HG03064 (cell line): ENCODE data around the gene SERTM2.

Experiments used
- ATAC-seq: cut with Tn5 transposase; IDR thresholded peaks from one replicate; pipeline ENCODE4 v1.9.1; 2021; ENCODE audit warnings: low read depth; ENCODE audit not compliant: unreplicated experiment

The SERTM2 gene

DNA sequence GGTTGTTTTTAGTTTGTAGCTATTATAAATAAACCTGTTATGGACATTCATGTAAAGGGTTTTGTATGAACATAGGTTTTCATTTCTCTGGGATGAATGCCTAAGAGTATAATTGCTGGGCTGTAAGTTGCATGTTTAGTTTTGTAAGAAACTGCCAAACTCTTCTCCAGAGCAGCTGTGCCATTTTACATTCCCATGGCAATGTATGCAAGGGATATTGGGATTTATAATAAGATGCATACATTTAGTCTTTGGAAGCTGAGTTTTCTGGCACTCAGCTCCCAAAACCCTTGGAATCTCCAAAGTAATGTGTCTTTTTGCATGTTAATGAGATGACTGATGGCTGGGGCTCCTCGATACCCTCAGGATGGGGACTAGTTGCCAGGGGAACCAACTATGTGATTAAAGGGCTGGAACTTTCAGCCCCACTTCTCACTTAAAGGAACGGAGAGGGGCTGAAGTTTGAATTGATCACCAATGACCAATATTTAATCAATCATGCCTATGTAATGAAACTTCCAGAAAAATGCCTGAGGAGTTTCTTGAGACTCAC lies 44.0 kb downstream of the SERTM2 start:
- ATAC-seq, result no peak

DNA sequence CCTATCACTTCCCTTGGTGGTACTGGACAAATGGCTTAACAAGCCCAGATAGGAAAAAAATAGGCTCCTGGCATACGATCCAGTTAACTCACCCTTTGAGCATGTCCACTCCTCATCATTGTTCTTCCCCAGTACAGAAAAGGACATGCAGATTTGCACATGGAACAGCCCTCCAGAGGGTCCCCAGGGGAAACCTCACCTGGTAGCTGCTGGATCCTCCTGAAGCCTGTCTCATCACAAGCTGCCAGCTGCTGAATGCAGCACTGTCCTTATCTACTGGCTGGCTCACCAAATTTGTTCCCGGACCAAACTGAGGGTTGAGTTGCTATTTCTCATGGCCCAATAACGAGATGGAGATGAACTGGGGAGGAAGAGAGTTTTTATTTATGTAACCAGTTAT lies 49.4 kb downstream of the SERTM2 start:
- no peak for ATAC-seq

DNA sequence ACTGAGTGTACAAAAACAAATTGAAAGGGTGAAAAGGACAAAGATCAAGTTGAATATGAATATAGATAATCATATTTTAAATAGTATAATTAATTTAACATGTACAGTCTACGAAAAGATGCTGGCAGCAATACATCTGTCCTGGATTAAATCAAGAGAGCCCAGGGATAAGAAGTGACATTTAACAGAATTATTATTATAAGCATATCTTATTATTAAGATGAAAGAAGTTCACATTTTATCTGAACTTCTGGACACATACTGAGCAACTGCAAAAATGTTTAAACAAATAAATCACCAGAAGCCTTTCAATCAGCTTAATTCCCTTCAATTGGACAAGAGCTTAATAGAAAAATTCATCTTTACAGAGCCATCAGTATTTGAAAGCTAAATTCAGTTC lies 50.4 kb downstream of the SERTM2 start:
- ATAC-seq, result no peak

DNA sequence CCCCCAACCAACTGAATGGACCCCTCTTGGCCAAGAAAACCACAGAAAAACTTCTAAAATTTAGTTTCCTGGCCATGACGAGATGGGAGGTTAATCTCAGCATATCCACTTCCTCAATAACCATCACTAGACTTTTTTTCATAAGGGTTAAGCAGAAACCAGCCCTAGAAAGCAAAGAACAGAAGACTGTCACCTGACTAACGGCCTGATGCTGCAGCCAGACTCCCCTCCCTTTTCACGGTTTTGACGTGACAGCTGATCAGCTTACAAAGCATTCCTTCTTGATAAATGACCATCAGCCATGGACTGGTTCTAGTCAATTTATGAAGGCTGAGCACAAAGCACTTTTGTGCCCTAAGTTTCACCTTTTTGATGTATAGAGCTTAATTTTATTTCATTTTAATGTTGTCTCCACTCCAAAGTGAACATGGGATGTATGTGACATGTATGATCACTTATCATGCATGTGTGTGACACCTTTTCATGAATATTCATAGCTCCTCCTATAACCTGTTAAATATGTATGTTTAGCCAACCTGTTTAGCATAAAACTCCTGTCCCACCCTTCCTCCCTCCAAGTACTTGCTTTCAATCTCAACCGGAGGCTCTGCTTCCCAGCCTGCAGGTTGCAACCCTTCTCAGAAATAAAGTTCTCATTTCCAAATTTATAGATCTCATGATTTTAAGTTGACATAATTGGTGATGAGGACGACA lies 56.3 kb downstream of the SERTM2 start:
- ATAC-seq, result no peak

DNA sequence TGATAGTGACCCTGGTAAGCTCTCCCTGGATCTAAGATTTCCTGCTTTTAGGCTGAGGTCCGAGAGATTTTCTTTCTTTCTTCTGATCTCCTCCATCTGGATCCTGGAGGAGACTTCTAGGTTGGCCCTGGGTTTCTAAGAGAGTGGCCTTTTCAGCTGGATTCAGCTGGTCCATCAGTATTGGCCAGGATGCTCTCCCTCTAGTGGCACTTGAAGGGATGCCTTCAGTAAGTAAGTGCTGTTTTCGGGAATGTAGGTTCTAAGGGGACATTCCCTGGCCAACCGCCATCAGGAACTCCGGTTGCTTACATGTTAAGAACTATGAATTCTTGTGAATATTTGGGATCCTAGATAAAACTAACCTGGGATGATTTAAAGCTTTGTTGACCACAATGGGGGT lies 56.9 kb downstream of the SERTM2 start:
- ATAC-seq, result no peak

DNA sequence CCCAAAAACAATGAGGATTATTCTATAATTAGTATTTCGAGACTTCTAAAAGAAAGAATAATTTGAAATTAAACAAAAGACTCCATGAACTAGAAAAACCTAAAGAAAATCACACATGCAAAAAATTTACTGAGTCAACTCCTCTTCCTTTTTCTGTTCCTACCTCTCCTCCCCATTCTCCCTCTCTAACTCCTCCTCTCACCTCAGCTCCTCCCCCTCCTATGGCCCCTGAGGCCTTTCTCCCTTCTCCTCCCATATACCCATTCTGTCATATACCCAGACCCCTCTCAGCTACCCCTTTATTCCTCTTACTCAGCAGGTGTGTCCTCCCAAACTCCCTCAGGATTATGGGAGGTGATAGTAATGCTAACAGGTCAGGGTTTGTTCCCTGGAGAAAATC lies 57.4 kb downstream of the SERTM2 start:
- ATAC-seq, result no peak
